Glomerular endothelial cell (primary cell): Measurements from ENCODE around the gene ASPSCR1. TPM values are rescaled to one million over a fixed set of nuclear protein-coding genes. Genes with fewer than 3 reads are reported as not detected.

Experiments
- DNase-seq: peaks from one replicate; pipeline ENCODE4 v3.0.0-alpha.2; 2011; ENCODE audit warnings: low read depth, low spot score; ENCODE audit errors: extremely low read depth
- total RNA-seq: library from RNA; depleted of rRNA; stranded (reverse); fragments of >200 nt; gene quantifications from 2 replicates; pipeline ENCODE4 v1.2.3, GENCODE V29; 2015

Gene ASPSCR1
- total RNA-seq, 1 donor from 2014 or later: 25.1 TPM

GRCh38 chr17:82021107-82021899 lies 43.9 kb downstream of the ASPSCR1 start:
- no peak for DNase-seq

- no peak for DNase-seq
These were observed 44.5 kb downstream of the ASPSCR1 start for GRCh38 chr17:82021900-82022309.

GRCh38 chr17:82022310-82022980 lies 45.0 kb downstream of the ASPSCR1 start, which contains the start of gene CENPX:
TSS of gene CENPX (minus strand) at chr17:82022878. CDS start at chr17:82022861, 17 bp downstream.
- no peak for DNase-seq

- DNase-seq: peak; percentile 84
These were observed 45.6 kb downstream of the ASPSCR1 start, which contains the start of gene LRRC45 for GRCh38 chr17:82022981-82023446. TSS of gene LRRC45 (plus strand) at chr17:82023305. CDS start at chr17:82023644, 339 bp downstream.

- no peak for DNase-seq
These were observed 46.2 kb downstream of the ASPSCR1 start for GRCh38 chr17:82023447-82024241.

GRCh38 chr17:82024859-82025258 lies 47.4 kb downstream of the ASPSCR1 start:
- DNase-seq: no peak

GRCh38 chr17:82025401-82026107 lies 48.1 kb downstream of the ASPSCR1 start:
- DNase-seq: no peak

- DNase-seq: no peak
These were observed 50.8 kb downstream of the ASPSCR1 start for GRCh38 chr17:82028246-82028645.

GRCh38 chr17:82028966-82029365 lies 51.5 kb downstream of the ASPSCR1 start:
- no peak for DNase-seq

- DNase-seq: no peak
These were observed 52.0 kb downstream of the ASPSCR1 start for GRCh38 chr17:82029391-82029790.

GRCh38 chr17:82029990-82030469 lies 52.6 kb downstream of the ASPSCR1 start:
- no peak for DNase-seq

- DNase-seq: no peak
These were observed 53.3 kb downstream of the ASPSCR1 start for GRCh38 chr17:82030470-82031302.

- no peak for DNase-seq
These were observed 54.0 kb downstream of the ASPSCR1 start, which contains the start of gene RAC3 for GRCh38 chr17:82031303-82031884. TSS of gene RAC3 (plus strand) at chr17:82031678. CDS start at chr17:82031762, 84 bp downstream.

GRCh38 chr17:82031885-82032627 lies 54.6 kb downstream of the ASPSCR1 start:
- DNase-seq: no peak

- no peak for DNase-seq
These were observed 56.1 kb downstream of the ASPSCR1 start for GRCh38 chr17:82033359-82034085.

GRCh38 chr17:82034371-82035011 lies 57.1 kb downstream of the ASPSCR1 start:
- DNase-seq: no peak

- no peak for DNase-seq
These were observed 58.1 kb downstream of the ASPSCR1 start for GRCh38 chr17:82035488-82035887.
